HepG2 (cell line): Measurements from ENCODE around the gene VWCE. TPM values are rescaled to one million over a fixed set of nuclear protein-coding genes. Genes with fewer than 3 reads are reported as not detected.

Experiments
- ARNTL ChIP-seq: sonication (generic); formaldehyde crosslinking; IDR thresholded peaks from 2 replicates; pipeline ENCODE4 v1.4.0; 2020; ENCODE audit warnings: mild to moderate bottlenecking, missing genetic modification reagents
- HNRNPLL ChIP-seq: fragments of 200-400 bp; formaldehyde crosslinking; IDR thresholded peaks from 2 replicates; pipeline ENCODE4 v1.6.1; 2017; ENCODE audit warnings: mild to moderate bottlenecking, low read depth, low read length; ENCODE audit not compliant: poor library complexity, severe bottlenecking
- MXD4 ChIP-seq: IDR thresholded peaks from 2 replicates; pipeline ENCODE4 v1.6.1; 2016; ENCODE audit warnings: mild to moderate bottlenecking, missing biosample characterization, missing genetic modification reagents
- MZF1 ChIP-seq: sonication (generic); formaldehyde crosslinking; IDR thresholded peaks from 2 replicates; pipeline ENCODE4 v1.8.1; 2023; ENCODE audit warnings: mild to moderate bottlenecking, missing genetic modification reagents, borderline replicate concordance
- NFKB2 ChIP-seq: sonication (generic); formaldehyde crosslinking; IDR thresholded peaks from 2 replicates; pipeline ENCODE4 v1.4.0; 2020; ENCODE audit warnings: missing genetic modification reagents, borderline replicate concordance
- NR2F6 ChIP-seq, 2 experiments: IDR thresholded peaks; 2 replicates each; pipeline ENCODE4 v1.6.1; 2016; ENCODE audit warnings: antibody characterized with exemption in 1 of 2, mild to moderate bottlenecking in 1 of 2
- ZC3H13 ChIP-seq: sonication (generic); formaldehyde crosslinking; IDR thresholded peaks from 2 replicates; pipeline ENCODE4 v1.8.1; 2023; ENCODE audit warnings: mild to moderate bottlenecking, missing genetic modification reagents, moderate library complexity
- ZNF225 ChIP-seq: sonication (generic); formaldehyde crosslinking; IDR thresholded peaks from 2 replicates; pipeline ENCODE4 v1.4.0; 2020; ENCODE audit warnings: mild to moderate bottlenecking, missing genetic modification reagents
- ZNF251 ChIP-seq: sonication (generic); formaldehyde crosslinking; IDR thresholded peaks from 2 replicates; pipeline ENCODE4 v1.9.0; 2021; ENCODE audit warnings: mild to moderate bottlenecking, missing genetic modification reagents
- polyA plus RNA-seq, 8 experiments: library from polyadenylated mRNA; depleted of rRNA in 3 of 8; stranded (reverse) in 7 of 8; unstranded in 1 of 8; fragments of >200 nt; fragmentation: Illumina TruSeq in 4 of 8; extraction: Trizol in 4 of 8; gene quantifications; 2 replicates each; pipeline versions ENCODE4 v1.2.1 to v1.2.3, GENCODE V29; 2011 to 2016; ENCODE audit warnings: low read depth in 4 of 8, missing spikeins in 1 of 8, mixed read lengths in 1 of 8; ENCODE audit not compliant: insufficient read depth in 1 of 8
- total RNA-seq, 5 experiments: library from RNA; depleted of rRNA; stranded (reverse); fragments of >200 nt; fragmentation: Illumina TruSeq; extraction: Trizol; gene quantifications; 2 replicates each; pipeline ENCODE4 v1.2.3, GENCODE V29; 2016; ENCODE audit warnings: low read depth in 1 of 5
- TF ChIP-seq, protein P1 (sequence below): IDR thresholded peaks from 2 replicates; pipeline ENCODE4 v1.6.1; 2016; ENCODE audit warnings: low read depth
- TF ChIP-seq, protein P2 (sequence below): sonication (generic); formaldehyde crosslinking; IDR thresholded peaks from 2 replicates; pipeline ENCODE4 v1.5.0; 2020; ENCODE audit warnings: mild to moderate bottlenecking, missing genetic modification reagents, borderline replicate concordance
- TF ChIP-seq, protein P3 (sequence below): sonication (generic); formaldehyde crosslinking; IDR thresholded peaks from 2 replicates; pipeline ENCODE4 v1.9.0; 2021; ENCODE audit warnings: missing genetic modification reagents, mild to moderate bottlenecking, borderline replicate concordance
- TF ChIP-seq, protein P4 (sequence below): fragments of 450-650 bp; IDR thresholded peaks from 2 replicates; pipeline ENCODE4 v1.6.1; 2017; ENCODE audit warnings: mild to moderate bottlenecking

VWCE gene
- total and polyA plus RNA-seq, 2 of the 13 experiments (the other 11 are each of a cell fraction or from before 2014, with no cell fraction given) = 27.6 to 58.3 TPM

DNA sequence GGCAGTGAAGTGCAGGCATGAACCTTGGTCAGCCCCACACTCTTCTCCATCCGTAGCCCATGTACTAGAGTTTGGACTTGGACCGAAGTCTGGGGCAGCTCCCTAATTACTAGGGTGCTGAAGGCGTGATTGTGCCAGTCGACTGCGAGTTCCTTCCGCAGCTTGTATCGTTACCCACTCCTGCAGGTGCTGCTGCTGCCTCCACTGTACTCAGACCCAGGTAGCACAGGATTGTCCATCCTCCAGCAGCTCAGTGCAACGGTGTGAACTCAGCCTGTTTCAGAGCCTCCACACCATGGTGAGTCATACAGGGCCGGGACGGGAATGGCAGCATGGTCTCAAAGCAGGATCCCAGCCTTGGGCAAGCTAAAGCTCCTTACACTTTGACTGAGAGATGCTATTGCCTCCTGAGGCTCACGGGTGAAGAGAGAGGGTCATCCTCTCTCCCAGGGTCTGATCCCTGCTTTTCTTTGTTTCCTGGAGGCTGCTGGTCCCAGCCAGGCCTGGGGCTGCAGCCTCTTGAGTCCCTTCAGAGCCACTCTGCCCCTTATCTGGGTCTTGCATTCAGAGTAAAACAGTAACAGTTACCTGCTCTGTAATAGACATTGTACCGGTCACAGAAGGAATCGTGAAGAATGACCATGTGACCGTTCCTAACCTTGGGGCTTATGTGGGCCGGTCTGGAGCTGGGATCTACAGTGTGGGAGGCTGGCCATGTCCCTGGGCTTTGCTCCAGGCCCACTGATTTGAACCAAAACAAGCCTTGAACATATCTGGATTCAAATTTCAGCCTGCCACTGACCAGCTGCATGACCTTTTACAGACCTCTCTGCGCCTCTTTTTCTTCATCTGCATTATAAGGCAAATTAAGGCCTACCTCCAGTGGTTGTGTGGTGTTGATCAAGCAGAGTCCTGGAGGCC, 39.6 kb upstream of the VWCE start (continued):
- TF ChIP-seq MXD4 (CRISPR knock-in tag) (peak; percentile 51; the same call in 1 of the 2 replicates), ZC3H13 (CRISPR knock-in tag) (0 out of 2 replicates have a peak, but pooled peaks have one; percentile 68), HNRNPLL (no peak), ZNF225 (CRISPR knock-in tag) (no peak), NR2F6 (IDR thresholded peaks at IDR 0.05) (0 out of 2 replicates have a peak, but pooled peaks have one; percentile 5), NR2F6 (CRISPR knock-in tag; IDR thresholded peaks at IDR 0.05) (peak; percentile 51), MZF1 (CRISPR knock-in tag) (0 out of 2 replicates have a peak, but pooled peaks have one; percentile 74), NFKB2 (CRISPR knock-in tag) (no peak), ZNF251 (CRISPR knock-in tag) (no peak), ARNTL (CRISPR knock-in tag) (no peak)
- TF ChIP-seq, protein P1, sequence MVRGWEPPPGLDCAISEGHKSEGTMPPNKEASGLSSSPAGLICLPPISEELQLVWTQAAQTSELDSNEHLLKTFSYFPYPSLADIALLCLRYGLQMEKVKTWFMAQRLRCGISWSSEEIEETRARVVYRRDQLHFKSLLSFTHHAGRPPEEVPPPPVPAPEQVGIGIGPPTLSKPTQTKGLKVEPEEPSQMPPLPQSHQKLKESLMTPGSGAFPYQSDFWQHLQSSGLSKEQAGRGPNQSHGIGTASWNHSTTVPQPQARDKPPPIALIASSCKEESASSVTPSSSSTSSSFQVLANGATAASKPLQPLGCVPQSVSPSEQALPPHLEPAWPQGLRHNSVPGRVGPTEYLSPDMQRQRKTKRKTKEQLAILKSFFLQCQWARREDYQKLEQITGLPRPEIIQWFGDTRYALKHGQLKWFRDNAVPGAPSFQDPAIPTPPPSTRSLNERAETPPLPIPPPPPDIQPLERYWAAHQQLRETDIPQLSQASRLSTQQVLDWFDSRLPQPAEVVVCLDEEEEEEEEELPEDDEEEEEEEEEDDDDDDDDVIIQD (CRISPR knock-in tag) = peak; percentile 51; the same call in 1 of the 2 replicates
- TF ChIP-seq, protein P2, sequence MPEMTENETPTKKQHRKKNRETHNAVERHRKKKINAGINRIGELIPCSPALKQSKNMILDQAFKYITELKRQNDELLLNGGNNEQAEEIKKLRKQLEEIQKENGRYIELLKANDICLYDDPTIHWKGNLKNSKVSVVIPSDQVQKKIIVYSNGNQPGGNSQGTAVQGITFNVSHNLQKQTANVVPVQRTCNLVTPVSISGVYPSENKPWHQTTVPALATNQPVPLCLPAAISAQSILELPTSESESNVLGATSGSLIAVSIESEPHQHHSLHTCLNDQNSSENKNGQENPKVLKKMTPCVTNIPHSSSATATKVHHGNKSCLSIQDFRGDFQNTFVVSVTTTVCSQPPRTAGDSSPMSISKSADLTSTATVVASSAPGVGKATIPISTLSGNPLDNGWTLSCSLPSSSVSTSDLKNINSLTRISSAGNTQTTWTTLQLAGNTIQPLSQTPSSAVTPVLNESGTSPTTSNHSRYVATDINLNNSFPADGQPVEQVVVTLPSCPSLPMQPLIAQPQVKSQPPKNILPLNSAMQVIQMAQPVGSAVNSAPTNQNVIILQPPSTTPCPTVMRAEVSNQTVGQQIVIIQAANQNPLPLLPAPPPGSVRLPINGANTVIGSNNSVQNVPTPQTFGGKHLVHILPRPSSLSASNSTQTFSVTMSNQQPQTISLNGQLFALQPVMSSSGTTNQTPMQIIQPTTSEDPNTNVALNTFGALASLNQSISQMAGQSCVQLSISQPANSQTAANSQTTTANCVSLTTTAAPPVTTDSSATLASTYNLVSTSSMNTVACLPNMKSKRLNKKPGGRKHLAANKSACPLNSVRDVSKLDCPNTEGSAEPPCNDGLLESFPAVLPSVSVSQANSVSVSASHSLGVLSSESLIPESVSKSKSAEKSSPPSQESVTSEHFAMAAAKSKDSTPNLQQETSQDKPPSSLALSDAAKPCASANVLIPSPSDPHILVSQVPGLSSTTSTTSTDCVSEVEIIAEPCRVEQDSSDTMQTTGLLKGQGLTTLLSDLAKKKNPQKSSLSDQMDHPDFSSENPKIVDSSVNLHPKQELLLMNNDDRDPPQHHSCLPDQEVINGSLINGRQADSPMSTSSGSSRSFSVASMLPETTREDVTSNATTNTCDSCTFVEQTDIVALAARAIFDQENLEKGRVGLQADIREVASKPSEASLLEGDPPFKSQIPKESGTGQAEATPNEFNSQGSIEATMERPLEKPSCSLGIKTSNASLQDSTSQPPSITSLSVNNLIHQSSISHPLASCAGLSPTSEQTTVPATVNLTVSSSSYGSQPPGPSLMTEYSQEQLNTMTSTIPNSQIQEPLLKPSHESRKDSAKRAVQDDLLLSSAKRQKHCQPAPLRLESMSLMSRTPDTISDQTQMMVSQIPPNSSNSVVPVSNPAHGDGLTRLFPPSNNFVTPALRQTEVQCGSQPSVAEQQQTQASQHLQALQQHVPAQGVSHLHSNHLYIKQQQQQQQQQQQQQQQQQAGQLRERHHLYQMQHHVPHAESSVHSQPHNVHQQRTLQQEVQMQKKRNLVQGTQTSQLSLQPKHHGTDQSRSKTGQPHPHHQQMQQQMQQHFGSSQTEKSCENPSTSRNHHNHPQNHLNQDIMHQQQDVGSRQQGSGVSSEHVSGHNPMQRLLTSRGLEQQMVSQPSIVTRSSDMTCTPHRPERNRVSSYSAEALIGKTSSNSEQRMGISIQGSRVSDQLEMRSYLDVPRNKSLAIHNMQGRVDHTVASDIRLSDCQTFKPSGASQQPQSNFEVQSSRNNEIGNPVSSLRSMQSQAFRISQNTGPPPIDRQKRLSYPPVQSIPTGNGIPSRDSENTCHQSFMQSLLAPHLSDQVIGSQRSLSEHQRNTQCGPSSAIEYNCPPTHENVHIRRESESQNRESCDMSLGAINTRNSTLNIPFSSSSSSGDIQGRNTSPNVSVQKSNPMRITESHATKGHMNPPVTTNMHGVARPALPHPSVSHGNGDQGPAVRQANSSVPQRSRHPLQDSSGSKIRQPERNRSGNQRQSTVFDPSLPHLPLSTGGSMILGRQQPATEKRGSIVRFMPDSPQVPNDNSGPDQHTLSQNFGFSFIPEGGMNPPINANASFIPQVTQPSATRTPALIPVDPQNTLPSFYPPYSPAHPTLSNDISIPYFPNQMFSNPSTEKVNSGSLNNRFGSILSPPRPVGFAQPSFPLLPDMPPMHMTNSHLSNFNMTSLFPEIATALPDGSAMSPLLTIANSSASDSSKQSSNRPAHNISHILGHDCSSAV (CRISPR knock-in tag) = 0 out of 2 replicates have a peak, but pooled peaks have one; percentile 41
- TF ChIP-seq, protein P3, sequence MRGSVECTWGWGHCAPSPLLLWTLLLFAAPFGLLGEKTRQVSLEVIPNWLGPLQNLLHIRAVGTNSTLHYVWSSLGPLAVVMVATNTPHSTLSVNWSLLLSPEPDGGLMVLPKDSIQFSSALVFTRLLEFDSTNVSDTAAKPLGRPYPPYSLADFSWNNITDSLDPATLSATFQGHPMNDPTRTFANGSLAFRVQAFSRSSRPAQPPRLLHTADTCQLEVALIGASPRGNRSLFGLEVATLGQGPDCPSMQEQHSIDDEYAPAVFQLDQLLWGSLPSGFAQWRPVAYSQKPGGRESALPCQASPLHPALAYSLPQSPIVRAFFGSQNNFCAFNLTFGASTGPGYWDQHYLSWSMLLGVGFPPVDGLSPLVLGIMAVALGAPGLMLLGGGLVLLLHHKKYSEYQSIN (CRISPR knock-in tag) = no peak
- TF ChIP-seq, protein P4, sequence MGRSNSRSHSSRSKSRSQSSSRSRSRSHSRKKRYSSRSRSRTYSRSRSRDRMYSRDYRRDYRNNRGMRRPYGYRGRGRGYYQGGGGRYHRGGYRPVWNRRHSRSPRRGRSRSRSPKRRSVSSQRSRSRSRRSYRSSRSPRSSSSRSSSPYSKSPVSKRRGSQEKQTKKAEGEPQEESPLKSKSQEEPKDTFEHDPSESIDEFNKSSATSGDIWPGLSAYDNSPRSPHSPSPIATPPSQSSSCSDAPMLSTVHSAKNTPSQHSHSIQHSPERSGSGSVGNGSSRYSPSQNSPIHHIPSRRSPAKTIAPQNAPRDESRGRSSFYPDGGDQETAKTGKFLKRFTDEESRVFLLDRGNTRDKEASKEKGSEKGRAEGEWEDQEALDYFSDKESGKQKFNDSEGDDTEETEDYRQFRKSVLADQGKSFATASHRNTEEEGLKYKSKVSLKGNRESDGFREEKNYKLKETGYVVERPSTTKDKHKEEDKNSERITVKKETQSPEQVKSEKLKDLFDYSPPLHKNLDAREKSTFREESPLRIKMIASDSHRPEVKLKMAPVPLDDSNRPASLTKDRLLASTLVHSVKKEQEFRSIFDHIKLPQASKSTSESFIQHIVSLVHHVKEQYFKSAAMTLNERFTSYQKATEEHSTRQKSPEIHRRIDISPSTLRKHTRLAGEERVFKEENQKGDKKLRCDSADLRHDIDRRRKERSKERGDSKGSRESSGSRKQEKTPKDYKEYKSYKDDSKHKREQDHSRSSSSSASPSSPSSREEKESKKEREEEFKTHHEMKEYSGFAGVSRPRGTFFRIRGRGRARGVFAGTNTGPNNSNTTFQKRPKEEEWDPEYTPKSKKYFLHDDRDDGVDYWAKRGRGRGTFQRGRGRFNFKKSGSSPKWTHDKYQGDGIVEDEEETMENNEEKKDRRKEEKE = no peak
